Panc1 (cell line): Measurements from ENCODE around the gene PPP1CC. TPM values are rescaled to one million over a fixed set of nuclear protein-coding genes. Genes with fewer than 3 reads are reported as not detected.

Source experiments
- ATAC-seq: fragments of 200-7000 bp; cut with Tn5 transposase; 2 replicates; pipeline ENCODE4 v1.9.1; 2020; ENCODE audit warnings: mild to moderate bottlenecking, moderate library complexity
- BruUV-seq: library from RNA; stranded (reverse); fragments of 400-500 nt; replicated peaks from 2 replicates; lab custom pipeline; 2021; lab: Mats Ljungman, UMichigan
- CTCF ChIA-PET: fragments of 300-600 bp; sonication (Branson Sonifier 250); formaldehyde crosslinking; loops from one replicate; lab custom pipeline; 2022; ENCODE audit warnings: antibody characterized with exemption; lab: Charles Lee
- POLR2A ChIA-PET: fragments of 300-600 bp; sonication (Branson Sonifier 250); formaldehyde crosslinking; loops from one replicate; lab custom pipeline; 2022; ENCODE audit warnings: antibody characterized with exemption; lab: Charles Lee
- DNase-seq: peaks from one replicate; pipeline ENCODE4 v3.0.0-alpha.2; 2010; ENCODE audit warnings: low read depth, low spot score
- H3K27ac ChIP-seq: 2 replicates; pipeline ENCODE4 v1.5.1; 2011; ENCODE audit warnings: mild to moderate bottlenecking, low read length, inconsistent platforms
- H3K27me3 ChIP-seq: fragments of 200-500 bp; sonication (Bioruptor generic); 2 replicates; pipeline ENCODE4 v1.6.0; 2014; ENCODE audit warnings: low read length, inconsistent platforms; ENCODE audit not compliant: control insufficient read depth, insufficient read depth
- H3K36me3 ChIP-seq: fragments of 200-500 bp; sonication (Bioruptor generic); 2 replicates; pipeline ENCODE4 v1.5.1; 2014; ENCODE audit warnings: inconsistent platforms, mild to moderate bottlenecking, low read length, moderate library complexity; ENCODE audit not compliant: control insufficient read depth, insufficient read depth
- H3K4me1 ChIP-seq: 2 replicates; pipeline ENCODE4 v1.5.1; 2011; ENCODE audit warnings: inconsistent platforms, mild to moderate bottlenecking, low read length, moderate library complexity; ENCODE audit not compliant: control insufficient read depth, insufficient read depth
- H3K4me3 ChIP-seq, 2 experiments: 2 replicates each; pipeline ENCODE4 v1.5.1; 2011 to 2012; ENCODE audit warnings: low read depth in 2 of 2, low read length in 2 of 2, mild to moderate bottlenecking in 2 of 2, inconsistent platforms in 1 of 2, moderate library complexity in 1 of 2
- H3K9me3 ChIP-seq: fragments of 200-500 bp; sonication (Bioruptor generic); 2 replicates; pipeline ENCODE4 v1.5.1; 2014; ENCODE audit warnings: low read depth, mild to moderate bottlenecking, inconsistent platforms, low read length, moderate library complexity; ENCODE audit not compliant: control insufficient read depth, insufficient read depth
- CTCF ChIP-seq: fragments of 450-650 bp; IDR thresholded peaks from 2 replicates; pipeline ENCODE4 v1.5.1; 2017; ENCODE audit warnings: mild to moderate bottlenecking
- POLR2AphosphoS5 ChIP-seq: IDR thresholded peaks from 2 replicates; pipeline ENCODE4 v1.6.1; 2012; ENCODE audit warnings: mild to moderate bottlenecking, low read depth, low read length, moderate library complexity
- REST ChIP-seq, 2 experiments: IDR thresholded peaks; 2 replicates each; pipeline ENCODE4 v1.6.1; 2011 to 2012; ENCODE audit warnings: low read depth in 2 of 2, control low read depth in 1 of 2, low read length in 1 of 2, mild to moderate bottlenecking in 1 of 2, moderate library complexity in 1 of 2; ENCODE audit not compliant: insufficient read depth in 1 of 2
- SIN3A ChIP-seq: IDR thresholded peaks from 2 replicates; pipeline ENCODE4 v1.6.1; 2012; ENCODE audit warnings: low read depth, mild to moderate bottlenecking, low read length, moderate library complexity, borderline replicate concordance; ENCODE audit not compliant: insufficient read depth
- TCF7L2 ChIP-seq: IDR thresholded peaks from 2 replicates; pipeline ENCODE4 v1.6.1; 2011; ENCODE audit warnings: mild to moderate bottlenecking, low read depth, low read length, inconsistent platforms
- in situ Hi-C: cut with HindIII; loops from 2 replicates; pipeline ENCODE4 v1.10.0; 2016; ENCODE audit warnings: low sequenced_read_pairs, low pct_unique_long_range_greater_than_20kb
- intact Hi-C: fragments of 100-400 bp; cut with micrococcal nuclease; formaldehyde crosslinking; loops from one replicate; pipeline ENCODE4 v1.10.0; 2022; ENCODE audit not compliant: unreplicated experiment
- total RNA-seq: library from RNA; stranded (reverse); gene quantifications from one replicate; pipeline ENCODE4 v1.2.1, GENCODE V29; 2021; ENCODE audit not compliant: unreplicated experiment

Gene PPP1CC
- total RNA-seq, 1 experiment from 2014 or later, result 219 TPM

GRCh38 chr12:110680032-110680431 lies 62.7 kb downstream of the PPP1CC start:
- BruUV-seq, result no TSS peak
- Histone ChIP-seq H3K36me3 (no peaks in the 10 kb centered on the region), H3K27ac (no peak overlapping the region), H3K27me3 (no peaks in the 10 kb centered on the region), H3K9me3 (no peaks in the 10 kb centered on the region), H3K4me3 (no peak overlapping the region), H3K4me1 (no peaks in the 10 kb centered on the region)
- intact Hi-C loops (no loop called here), in situ Hi-C loops (no loop called here)
- no peak for TF ChIP-seq CTCF
- no peak for TF ChIP-seq SIN3A
- TF ChIP-seq POLR2AphosphoS5, result no peak
- TF ChIP-seq TCF7L2, result no peak
- TF ChIP-seq REST (IDR thresholded peaks at IDR 0.05; ENCODE audit: insufficient read depth in 1 of 2, low read depth in 2 of 2, low read length in 1 of 2), result no peak
- ChIA-PET CTCF (interaction anchor here (0.7 kb wide), 1 partner anchor 85 kb away, joined by 5 read pairs; no protein-coding TSS in a partner anchor), POLR2A (no interaction called here)
- ATAC-seq (no peak), DNase-seq (no peak)

GRCh38 chr12:110679201-110679600 lies 63.5 kb downstream of the PPP1CC start:
- in situ Hi-C loops, result no loop called here

More at GRCh38 chr12:110679201-110679600, 63.5 kb downstream of the PPP1CC start:
- Histone ChIP-seq H3K4me3 (no peak overlapping the region), H3K36me3 (no peaks in the 10 kb centered on the region), H3K4me1 (no peaks in the 10 kb centered on the region), H3K27me3 (no peaks in the 10 kb centered on the region), H3K27ac (no peak overlapping the region), H3K9me3 (no peaks in the 10 kb centered on the region)
- DNase-seq (no peak), ATAC-seq (no peak)
- CTCF ChIA-PET, result no interaction called here
- POLR2A ChIA-PET, result interaction anchor here (0.6 kb wide), 1 partner anchor 1240 kb away, joined by 3 read pairs; no protein-coding TSS in a partner anchor
- intact Hi-C loops, result no loop called here
- TF ChIP-seq CTCF, result no peak
- no peak for TF ChIP-seq SIN3A
- no peak for TF ChIP-seq POLR2AphosphoS5
- no peak for TF ChIP-seq TCF7L2
- no peak for TF ChIP-seq REST (IDR thresholded peaks at IDR 0.05; ENCODE audit: insufficient read depth in 1 of 2, low read depth in 2 of 2, low read length in 1 of 2)
- no TSS peak for BruUV-seq
